ENCODE measurements around the gene TOB1. TPM values are rescaled to one million over a fixed set of nuclear protein-coding genes. Genes with fewer than 3 reads are reported as not detected.

Gene TOB1
- polyA plus RNA-seq, 1 of the 3 experiments (the other 2 are of a cell fraction) = 19.3 TPM

- no peak for TF ChIP-seq TAF1 (IDR thresholded peaks at IDR 0.05; ENCODE audit: borderline replicate concordance, low read depth, low read length)
These were observed 15.0 kb upstream of the TOB1 start (continued) for GRCh38 chr17:50881182-50881581.

DNA sequence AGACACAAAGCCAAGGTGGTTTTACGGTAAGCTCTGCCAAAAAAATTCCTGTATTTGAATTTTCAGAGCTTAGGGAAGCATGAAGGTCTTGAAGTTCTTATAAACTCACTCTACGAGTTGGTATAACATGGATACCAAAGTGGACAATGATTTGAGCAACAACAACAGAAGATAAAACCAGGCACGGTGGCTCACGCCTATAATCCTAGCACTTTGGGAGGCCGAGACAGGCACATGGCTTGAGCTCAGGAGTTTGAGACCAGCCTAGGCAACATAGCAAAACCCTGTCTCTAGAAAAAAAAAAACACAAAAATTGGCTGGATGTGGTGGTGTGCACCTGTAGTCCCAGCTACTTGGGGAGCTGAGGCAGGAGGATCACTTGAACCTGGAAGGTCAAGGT is 12.9 kb upstream of the TOB1 start:
- no peaks in the 10 kb centered on the region for H3K9me2 ChIP-seq
- no peaks in the 10 kb centered on the region for H3F3A ChIP-seq (replicated peaks; ENCODE audit: insufficient read depth)
- TF ChIP-seq RAD21 (IDR thresholded peaks at IDR 0.05; ENCODE audit: low read length) = no peak
- TF ChIP-seq MXI1 (IDR thresholded peaks at IDR 0.05; ENCODE audit: low read depth, low read length) = no peak
- no peak for TF ChIP-seq USF1 (IDR thresholded peaks at IDR 0.05; ENCODE audit: borderline replicate concordance, low read depth)
- no peak for TF ChIP-seq MAX (IDR thresholded peaks at IDR 0.05; ENCODE audit: low read depth)
- TF ChIP-seq, protein P1, sequence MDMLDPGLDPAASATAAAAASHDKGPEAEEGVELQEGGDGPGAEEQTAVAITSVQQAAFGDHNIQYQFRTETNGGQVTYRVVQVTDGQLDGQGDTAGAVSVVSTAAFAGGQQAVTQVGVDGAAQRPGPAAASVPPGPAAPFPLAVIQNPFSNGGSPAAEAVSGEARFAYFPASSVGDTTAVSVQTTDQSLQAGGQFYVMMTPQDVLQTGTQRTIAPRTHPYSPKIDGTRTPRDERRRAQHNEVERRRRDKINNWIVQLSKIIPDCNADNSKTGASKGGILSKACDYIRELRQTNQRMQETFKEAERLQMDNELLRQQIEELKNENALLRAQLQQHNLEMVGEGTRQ (IDR thresholded peaks at IDR 0.05; ENCODE audit: borderline replicate concordance, low read depth, low read length) = no peak
- no peak for TF ChIP-seq RXRA (IDR thresholded peaks at IDR 0.05; ENCODE audit: borderline replicate concordance, low read depth)
- TF ChIP-seq, protein P2, sequence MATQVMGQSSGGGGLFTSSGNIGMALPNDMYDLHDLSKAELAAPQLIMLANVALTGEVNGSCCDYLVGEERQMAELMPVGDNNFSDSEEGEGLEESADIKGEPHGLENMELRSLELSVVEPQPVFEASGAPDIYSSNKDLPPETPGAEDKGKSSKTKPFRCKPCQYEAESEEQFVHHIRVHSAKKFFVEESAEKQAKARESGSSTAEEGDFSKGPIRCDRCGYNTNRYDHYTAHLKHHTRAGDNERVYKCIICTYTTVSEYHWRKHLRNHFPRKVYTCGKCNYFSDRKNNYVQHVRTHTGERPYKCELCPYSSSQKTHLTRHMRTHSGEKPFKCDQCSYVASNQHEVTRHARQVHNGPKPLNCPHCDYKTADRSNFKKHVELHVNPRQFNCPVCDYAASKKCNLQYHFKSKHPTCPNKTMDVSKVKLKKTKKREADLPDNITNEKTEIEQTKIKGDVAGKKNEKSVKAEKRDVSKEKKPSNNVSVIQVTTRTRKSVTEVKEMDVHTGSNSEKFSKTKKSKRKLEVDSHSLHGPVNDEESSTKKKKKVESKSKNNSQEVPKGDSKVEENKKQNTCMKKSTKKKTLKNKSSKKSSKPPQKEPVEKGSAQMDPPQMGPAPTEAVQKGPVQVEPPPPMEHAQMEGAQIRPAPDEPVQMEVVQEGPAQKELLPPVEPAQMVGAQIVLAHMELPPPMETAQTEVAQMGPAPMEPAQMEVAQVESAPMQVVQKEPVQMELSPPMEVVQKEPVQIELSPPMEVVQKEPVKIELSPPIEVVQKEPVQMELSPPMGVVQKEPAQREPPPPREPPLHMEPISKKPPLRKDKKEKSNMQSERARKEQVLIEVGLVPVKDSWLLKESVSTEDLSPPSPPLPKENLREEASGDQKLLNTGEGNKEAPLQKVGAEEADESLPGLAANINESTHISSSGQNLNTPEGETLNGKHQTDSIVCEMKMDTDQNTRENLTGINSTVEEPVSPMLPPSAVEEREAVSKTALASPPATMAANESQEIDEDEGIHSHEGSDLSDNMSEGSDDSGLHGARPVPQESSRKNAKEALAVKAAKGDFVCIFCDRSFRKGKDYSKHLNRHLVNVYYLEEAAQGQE (IDR thresholded peaks at IDR 0.05; ENCODE audit: low read depth, low read length) = no peak
- no peak for TF ChIP-seq ELF1 (IDR thresholded peaks at IDR 0.05)
- no peak for TF ChIP-seq TCF12 (IDR thresholded peaks at IDR 0.05)
- no peak for TF ChIP-seq FOXM1 (IDR thresholded peaks at IDR 0.05; ENCODE audit: low read depth)
- no peak for TF ChIP-seq NFIC (IDR thresholded peaks at IDR 0.05; ENCODE audit: borderline replicate concordance)
- TF ChIP-seq TAF1 (IDR thresholded peaks at IDR 0.05; ENCODE audit: borderline replicate concordance, low read depth, low read length) = no peak
- TF ChIP-seq, protein P3, sequence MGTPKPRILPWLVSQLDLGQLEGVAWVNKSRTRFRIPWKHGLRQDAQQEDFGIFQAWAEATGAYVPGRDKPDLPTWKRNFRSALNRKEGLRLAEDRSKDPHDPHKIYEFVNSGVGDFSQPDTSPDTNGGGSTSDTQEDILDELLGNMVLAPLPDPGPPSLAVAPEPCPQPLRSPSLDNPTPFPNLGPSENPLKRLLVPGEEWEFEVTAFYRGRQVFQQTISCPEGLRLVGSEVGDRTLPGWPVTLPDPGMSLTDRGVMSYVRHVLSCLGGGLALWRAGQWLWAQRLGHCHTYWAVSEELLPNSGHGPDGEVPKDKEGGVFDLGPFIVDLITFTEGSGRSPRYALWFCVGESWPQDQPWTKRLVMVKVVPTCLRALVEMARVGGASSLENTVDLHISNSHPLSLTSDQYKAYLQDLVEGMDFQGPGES (IDR thresholded peaks at IDR 0.05; ENCODE audit: low read depth, low read length) = no peak
- TF ChIP-seq EP300 (IDR thresholded peaks at IDR 0.05; ENCODE audit: borderline replicate concordance in 1 of 2, low read depth in 1 of 2, low read length in 1 of 2) = no peak
- H3K27me3 ChIP-seq (ENCODE audit: insufficient read depth) = no peaks in the 10 kb centered on the region
- H4K20me1 ChIP-seq (ENCODE audit: insufficient read depth) = no peaks in the 10 kb centered on the region
- no peak overlapping the region for H2AFZ ChIP-seq (ENCODE audit: low read depth)
- no peak overlapping the region for H3K4me3 ChIP-seq (ENCODE audit: low read depth in 2 of 2, low read length in 1 of 2)
- no peak overlapping the region for H3K4me2 ChIP-seq
- H3K9me3 ChIP-seq = 0 out of 2 replicates have a peak, but pooled peaks cover 4% of the 10 kb centered on the region
- H3K9ac ChIP-seq = no peak overlapping the region
- ChIA-PET POLR2A (interaction anchor here (1.3 to 1.6 kb wide), 2 partner anchors 11 to 13 kb away, joined by 3 to 6 read pairs; partner anchors contain the start of gene TOB1), CTCF (interaction anchor here (0.8 to 1.6 kb wide), 4 partner anchors 10 to 57 kb away, joined by 3 to 7 read pairs (median 4); no protein-coding TSS in a partner anchor)
- no peaks in the 10 kb centered on the region for H3K79me2 ChIP-seq (ENCODE audit: insufficient read depth)
- H3K4me1 ChIP-seq (ENCODE audit: control insufficient read depth in 1 of 2, insufficient read depth in 2 of 2, low read depth in 1 of 2, low read length in 1 of 2) = no peaks in the 10 kb centered on the region; a peak in 1 of 4 replicates
- no peaks in the 10 kb centered on the region for H3K36me3 ChIP-seq (replicated peaks in 1 of 2; ENCODE audit: control insufficient read depth in 1 of 2, insufficient read depth in 2 of 2, low read length in 1 of 2)
- no peak for DNase-seq
- WGBS (ENCODE audit: low lambda C conversion rate) = 80% methylated on average over 5 of the region's 5 CpGs
- no peak overlapping the region for H3K27ac ChIP-seq (ENCODE audit: low read depth in 2 of 2, low read length in 1 of 2)
